GM18951 (cell line): Measurements from ENCODE around the gene OVCH1.

Experiments used
- POLR2A ChIP-seq: IDR thresholded peaks from 4 replicates; pipeline ENCODE4 v1.6.1; 2011; ENCODE audit warnings: mild to moderate bottlenecking; ENCODE audit not compliant: insufficient read length, insufficient read depth; ENCODE audit errors: extremely low read depth
- in situ Hi-C: fragments of 300-500 bp; cut with MboI; formaldehyde crosslinking; loops from one replicate; pipeline ENCODE4 v1.12.0; 2022; ENCODE audit warnings: low sequenced_read_pairs, mixed read lengths, inconsistent platforms; ENCODE audit not compliant: unreplicated experiment

Gene OVCH1

GRCh38 chr12:29380536-29381523, 116.7 kb downstream of the OVCH1 start, which contains the start of gene ERGIC2:
Gene ERGIC2 (minus strand): TSS chr12:29381172. CDS start chr12:29371633, 9,539 bp downstream.
- in situ Hi-C loops: no loop called here
- peak; percentile 68 for TF ChIP-seq POLR2A
